ENCODE results near the gene SCO1.

DNA sequence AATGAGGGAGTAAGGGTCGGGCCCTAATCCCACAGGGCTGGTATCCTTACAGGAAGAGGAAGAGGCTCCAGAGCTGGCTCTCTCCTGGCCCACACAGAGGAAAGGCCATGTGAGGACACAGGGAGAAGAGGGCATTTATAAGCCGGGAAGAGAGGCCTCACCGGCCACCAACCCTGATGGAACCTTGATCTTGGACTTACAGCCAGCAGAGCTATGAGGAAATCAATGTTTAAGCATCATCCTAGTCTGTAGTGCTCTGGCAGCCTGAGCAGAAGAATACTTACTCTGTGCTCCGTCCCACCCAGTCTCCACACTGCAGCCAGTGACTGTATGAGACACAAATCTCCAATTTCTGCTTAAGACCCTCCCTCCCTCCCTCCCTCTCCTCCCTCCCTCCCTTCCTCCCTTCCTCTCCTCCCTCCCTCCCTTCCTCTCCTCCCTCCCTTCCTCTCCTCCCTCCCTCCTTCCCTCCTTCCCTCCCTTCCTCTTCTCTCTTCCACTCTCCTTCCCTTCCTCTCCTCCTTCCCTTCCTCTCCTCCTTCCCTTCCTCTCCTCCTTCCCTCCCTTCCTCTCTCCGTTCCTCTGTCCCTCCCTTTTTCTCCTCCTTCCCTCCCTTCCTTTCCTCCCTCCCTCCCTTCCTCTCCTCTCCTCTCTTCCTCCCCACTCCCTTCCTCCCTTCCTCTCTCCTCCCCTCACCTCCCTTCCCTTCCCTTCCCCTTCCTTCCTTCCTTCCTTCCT, 41.4 kb upstream of the SCO1 start:
- TF ChIP-seq TAF1 (IDR thresholded peaks at IDR 0.05; ENCODE audit: low read depth, low read length): no peak
- no peak for TF ChIP-seq POLR2A (IDR thresholded peaks at IDR 0.05; ENCODE audit: low read depth, low read length)
- TF ChIP-seq POLR2AphosphoS5 (IDR thresholded peaks at IDR 0.05; ENCODE audit: low read depth, low read length): no peak
